Endothelial cell of umbilical vein (primary cell): ENCODE measurements around the gene SNX30. TPM values are rescaled to one million over a fixed set of nuclear protein-coding genes. Genes with fewer than 3 reads are reported as not detected.

Experiments
- BruUV-seq: library from RNA; stranded (reverse); fragments of 400-500 nt; replicated peaks from 2 replicates; lab custom pipeline; 2021; lab: Mats Ljungman, UMichigan
- CTCF ChIA-PET: fragments of 300-600, 350-600 bp; sonication (Branson Sonifier 250); formaldehyde crosslinking; loops from one replicate; lab custom pipeline; 2021; ENCODE audit warnings: antibody characterized with exemption, inconsistent platforms; lab: Charles Lee
- POLR2A ChIA-PET: fragments of 300-600, 350-600 bp; sonication (Branson Sonifier 250); formaldehyde crosslinking; loops from one replicate; lab custom pipeline; 2021; ENCODE audit warnings: antibody characterized with exemption, inconsistent platforms; lab: Charles Lee
- DNase-seq: peaks from one replicate; pipeline ENCODE4 v3.0.0-alpha.2; 2011; ENCODE audit warnings: low read depth, low spot score
- FAIRE-seq: peaks from 2 replicates; lab custom pipeline; 2011; peaks lifted over from hg19 to GRCh38; lab: Jason Lieb, UNC
- H2AFZ ChIP-seq: 2 replicates; pipeline ENCODE4 v1.6.0; 2012; ENCODE audit warnings: low read depth, low read length, control low read depth, inconsistent platforms
- H3K27ac ChIP-seq: 2 replicates; pipeline ENCODE4 v1.5.1; 2011; ENCODE audit warnings: low read depth, mild to moderate bottlenecking, control low read depth, low read length, moderate library complexity; ENCODE audit not compliant: insufficient read depth
- H3K27me3 ChIP-seq, 2 experiments: 2 replicates each; pipeline versions ENCODE4 v1.6.0 to v1.6.1; 2011; ENCODE audit warnings: low read length in 2 of 2, mixed read lengths in 1 of 2; ENCODE audit not compliant: control insufficient read depth in 2 of 2, insufficient read depth in 2 of 2
- H3K36me3 ChIP-seq, 2 experiments: 2 replicates in 1 of 2; 3 replicates in 1 of 2; pipeline ENCODE4 v1.5.1; 2011; ENCODE audit warnings: low read length in 2 of 2, mild to moderate bottlenecking in 1 of 2, moderate library complexity in 1 of 2; ENCODE audit not compliant: control insufficient read depth in 2 of 2, insufficient read depth in 2 of 2; ENCODE audit errors: extremely low read depth in 1 of 2
- H3K4me1 ChIP-seq: 3 replicates; pipeline ENCODE4 v1.5.1; 2011; ENCODE audit warnings: mild to moderate bottlenecking, low read length; ENCODE audit not compliant: control insufficient read depth, insufficient read depth; ENCODE audit errors: extremely low read depth
- H3K4me2 ChIP-seq: 2 replicates; pipeline ENCODE4 v1.6.1; 2011; ENCODE audit warnings: low read length, control low read depth, mixed read lengths; ENCODE audit not compliant: insufficient read depth
- H3K4me3 ChIP-seq, 3 experiments: fragments of 200-600 bp in 1 of 3; sonication (generic), shearing (Covaris generic) in 1 of 3; replicated peaks in 1 of 3; 2 replicates each; pipeline ENCODE4 v1.5.1; 2011 to 2016; ENCODE audit warnings: control low read depth in 3 of 3, low read length in 3 of 3, mild to moderate bottlenecking in 2 of 3, inconsistent platforms in 1 of 3, low read depth in 1 of 3, moderate library complexity in 1 of 3; ENCODE audit not compliant: insufficient read depth in 1 of 3
- H3K79me2 ChIP-seq: 2 replicates; pipeline ENCODE4 v1.6.0; 2012; ENCODE audit warnings: low read length, inconsistent platforms; ENCODE audit not compliant: control insufficient read depth, insufficient read depth
- H3K9ac ChIP-seq: replicated peaks from 2 replicates; pipeline ENCODE3; 2011; ENCODE audit warnings: low read length, control low read depth; ENCODE audit not compliant: insufficient read depth; ENCODE audit errors: extremely low read depth
- H3K9me1 ChIP-seq: replicated peaks from 3 replicates; pipeline ENCODE4 v1.6.0; 2011; ENCODE audit warnings: mild to moderate bottlenecking, low read length; ENCODE audit not compliant: control insufficient read depth, insufficient read depth; ENCODE audit errors: extremely low read depth
- H3K9me3 ChIP-seq: replicated peaks from 2 replicates; pipeline ENCODE4 v1.5.1; 2012; ENCODE audit warnings: low read length, inconsistent platforms; ENCODE audit not compliant: control insufficient read depth, insufficient read depth
- H4K20me1 ChIP-seq: replicated peaks from 2 replicates; pipeline ENCODE3; 2011; ENCODE audit warnings: mild to moderate bottlenecking, low read length; ENCODE audit not compliant: control insufficient read depth, insufficient read depth; ENCODE audit errors: extremely low read depth
- EZH2 ChIP-seq: IDR thresholded peaks from 2 replicates; pipeline ENCODE4 v1.6.1; 2012; ENCODE audit warnings: borderline replicate concordance, low read depth, mild to moderate bottlenecking, moderate library complexity, low read length, inconsistent platforms; ENCODE audit not compliant: severe bottlenecking
- FOS ChIP-seq: IDR thresholded peaks from 2 replicates; pipeline ENCODE4 v1.6.1; 2011; ENCODE audit warnings: mild to moderate bottlenecking, low read length, moderate library complexity, borderline replicate concordance; ENCODE audit not compliant: insufficient read depth
- GATA2 ChIP-seq: IDR thresholded peaks from 2 replicates; pipeline ENCODE4 v1.7.0; 2011; ENCODE audit warnings: low read depth, mild to moderate bottlenecking, moderate library complexity, mixed read lengths, low read length; ENCODE audit not compliant: insufficient read length, insufficient read depth
- JUN ChIP-seq: IDR thresholded peaks from 2 replicates; pipeline ENCODE4 v1.6.1; 2011; ENCODE audit warnings: borderline replicate concordance, low read depth; ENCODE audit not compliant: insufficient read length, insufficient read depth
- MYC ChIP-seq: IDR thresholded peaks from one replicate; pipeline ENCODE4 v1.6.1; 2011; ENCODE audit warnings: mild to moderate bottlenecking, low read depth, low read length
- POLR2A ChIP-seq: IDR thresholded peaks from 2 replicates; pipeline ENCODE4 v1.6.1; 2012; ENCODE audit warnings: low read depth, mild to moderate bottlenecking, control low read depth, low read length
- POLR2AphosphoS5 ChIP-seq: IDR thresholded peaks from 2 replicates; pipeline ENCODE4 v1.6.1; 2012; ENCODE audit warnings: low read depth, mild to moderate bottlenecking, control low read depth, low read length, moderate library complexity; ENCODE audit not compliant: insufficient read depth
- dilution Hi-C: fragments of 300-500 bp; cut with MboI; formaldehyde crosslinking; loops from one replicate; pipeline ENCODE4 v1.15.0; 2019; ENCODE audit warnings: low sequenced_read_pairs; ENCODE audit not compliant: extremely low pct_ligation_motif_present
- intact Hi-C: fragments of 100-400 bp; cut with micrococcal nuclease; formaldehyde crosslinking; loops from one replicate; pipeline ENCODE4 v1.10.0; 2022
- polyA plus RNA-seq, 4 experiments: library from polyadenylated mRNA; depleted of rRNA in 3 of 4; stranded (reverse) in 3 of 4; unstranded in 1 of 4; fragments of >200 nt; gene quantifications; 2 replicates each; pipeline versions ENCODE4 v1.2.1 to v1.2.3, GENCODE V29; 2011 to 2012; ENCODE audit warnings: missing spikeins in 1 of 4
- total RNA-seq: library from RNA; stranded (reverse); gene quantifications from 2 replicates; pipeline ENCODE4 v1.2.3, GENCODE V29; 2021
- TF ChIP-seq, protein P1 (sequence below), 2 donors: IDR thresholded peaks; 1 replicate in 1 of 2; 2 replicates in 1 of 2; pipeline ENCODE4 v1.5.1; 2011; ENCODE audit warnings: low read length in 2 of 2, mild to moderate bottlenecking in 2 of 2, moderate library complexity in 2 of 2, control low read depth in 1 of 2, inconsistent platforms in 1 of 2, low read depth in 1 of 2; ENCODE audit not compliant: insufficient read depth in 1 of 2; ENCODE audit errors: extremely low read depth in 1 of 2
- TF ChIP-seq, protein P2 (sequence below): IDR thresholded peaks from 2 replicates; pipeline ENCODE4 v1.6.1; 2011; ENCODE audit not compliant: insufficient read depth, insufficient read length

Gene SNX30
- total and polyA plus RNA-seq, 2 donors (not counting 3 experiments of a cell fraction or from before 2014, with no cell fraction given) = 2.8 to 6.3 TPM

DNA sequence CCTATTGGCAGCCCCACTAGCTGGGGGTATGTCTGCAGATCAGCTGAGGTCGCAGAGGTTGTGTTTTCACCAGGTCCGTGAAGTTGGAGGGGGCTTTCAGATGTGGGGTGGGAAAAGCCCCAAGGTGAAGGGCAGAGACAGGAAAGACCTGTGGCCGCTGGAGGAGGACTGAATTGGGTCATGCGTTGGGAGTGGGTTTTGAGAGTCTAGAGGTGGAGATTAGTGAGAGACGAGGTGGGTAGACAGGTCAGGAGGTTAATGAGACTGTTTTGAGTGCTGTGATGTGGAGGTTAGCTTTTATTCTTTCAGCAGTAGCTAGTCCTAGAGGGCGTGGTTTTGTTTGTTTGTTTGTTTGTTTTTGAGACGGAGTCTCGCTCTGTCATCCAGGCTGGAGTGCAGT, 10.3 kb downstream of the SNX30 start:
- Histone ChIP-seq H3K9me3 (no peaks in the 10 kb centered on the region), H3K9me1 (no peaks in the 10 kb centered on the region), H3K27ac (no peak overlapping the region), H3K4me2 (no peak overlapping the region), H3K4me1 (no peaks in the 10 kb centered on the region), H3K9ac (no peak overlapping the region), H3K4me3 (no peak overlapping the region), H3K36me3 (no peaks in the 10 kb centered on the region), H3K27me3 (no peaks in the 10 kb centered on the region), H3K79me2 (no peaks in the 10 kb centered on the region), H2AFZ (no peak overlapping the region), H4K20me1 (no peaks in the 10 kb centered on the region)
- dilution Hi-C loops (no loop called here), intact Hi-C loops (no loop called here)
- ChIA-PET CTCF (interaction anchor here (1.2 to 1.7 kb wide), 2 partner anchors 10 to 32 kb away, joined by 4 read pairs; partner anchors contain the start of gene SNX30), POLR2A (no interaction called here)
- no peak for TF ChIP-seq JUN
- no peak for TF ChIP-seq EZH2
- TF ChIP-seq, protein P1, sequence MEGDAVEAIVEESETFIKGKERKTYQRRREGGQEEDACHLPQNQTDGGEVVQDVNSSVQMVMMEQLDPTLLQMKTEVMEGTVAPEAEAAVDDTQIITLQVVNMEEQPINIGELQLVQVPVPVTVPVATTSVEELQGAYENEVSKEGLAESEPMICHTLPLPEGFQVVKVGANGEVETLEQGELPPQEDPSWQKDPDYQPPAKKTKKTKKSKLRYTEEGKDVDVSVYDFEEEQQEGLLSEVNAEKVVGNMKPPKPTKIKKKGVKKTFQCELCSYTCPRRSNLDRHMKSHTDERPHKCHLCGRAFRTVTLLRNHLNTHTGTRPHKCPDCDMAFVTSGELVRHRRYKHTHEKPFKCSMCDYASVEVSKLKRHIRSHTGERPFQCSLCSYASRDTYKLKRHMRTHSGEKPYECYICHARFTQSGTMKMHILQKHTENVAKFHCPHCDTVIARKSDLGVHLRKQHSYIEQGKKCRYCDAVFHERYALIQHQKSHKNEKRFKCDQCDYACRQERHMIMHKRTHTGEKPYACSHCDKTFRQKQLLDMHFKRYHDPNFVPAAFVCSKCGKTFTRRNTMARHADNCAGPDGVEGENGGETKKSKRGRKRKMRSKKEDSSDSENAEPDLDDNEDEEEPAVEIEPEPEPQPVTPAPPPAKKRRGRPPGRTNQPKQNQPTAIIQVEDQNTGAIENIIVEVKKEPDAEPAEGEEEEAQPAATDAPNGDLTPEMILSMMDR (IDR thresholded peaks at IDR 0.05; ENCODE audit: extremely low read depth in 1 of 2, insufficient read depth in 1 of 2, low read depth in 1 of 2, low read length in 2 of 2) = no peak
- TF ChIP-seq POLR2AphosphoS5 = no peak
- no TSS peak for BruUV-seq
- DNase-seq (no peak), FAIRE-seq (no peak)

DNA sequence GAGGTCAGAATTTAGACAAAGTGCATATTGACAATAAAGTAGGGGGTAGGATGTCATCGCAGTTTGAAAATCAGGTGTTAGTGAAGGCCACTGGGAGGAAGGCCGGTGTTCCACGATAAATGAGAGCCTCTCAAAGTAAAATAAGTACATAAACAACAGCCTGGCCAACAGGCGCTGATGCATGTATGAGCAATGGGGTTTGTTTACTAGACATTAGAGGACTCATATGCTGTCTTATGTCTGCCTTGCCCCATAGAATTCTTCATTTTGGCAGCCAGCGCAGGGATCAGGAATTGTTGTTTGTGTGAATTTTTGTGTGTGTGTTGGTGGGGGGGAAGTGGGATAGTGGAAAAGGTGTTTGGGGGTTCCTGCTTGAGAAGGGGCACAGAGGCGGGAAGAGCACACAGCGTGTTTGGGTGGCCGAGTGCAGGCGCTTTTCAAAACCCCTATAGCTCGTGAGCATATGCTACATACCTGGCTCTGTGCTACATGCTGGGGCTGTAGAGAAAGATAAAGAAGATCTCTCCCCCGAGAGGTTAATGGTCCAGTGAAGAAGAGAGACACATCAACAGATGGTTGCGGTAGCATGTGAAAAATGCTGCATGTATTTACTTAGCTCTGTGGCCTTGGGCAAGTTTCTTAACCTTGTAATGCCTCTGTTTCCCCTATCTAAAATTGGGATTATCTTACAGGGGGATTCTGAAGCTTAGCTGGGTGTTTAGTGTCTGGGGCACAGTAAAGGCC, 11.5 kb downstream of the SNX30 start:
- H3K27me3 ChIP-seq = no peaks in the 10 kb centered on the region
- no peak overlapping the region for H3K4me2 ChIP-seq
- DNase-seq = no peak
- no peaks in the 10 kb centered on the region for H3K79me2 ChIP-seq
- H3K4me1 ChIP-seq = no peaks in the 10 kb centered on the region
- H4K20me1 ChIP-seq = no peaks in the 10 kb centered on the region
- no peak for FAIRE-seq
- no peaks in the 10 kb centered on the region for H3K36me3 ChIP-seq
- no peaks in the 10 kb centered on the region for H3K9me1 ChIP-seq
- ChIA-PET CTCF (no interaction called here), POLR2A (no interaction called here)
- TF ChIP-seq, protein P2, sequence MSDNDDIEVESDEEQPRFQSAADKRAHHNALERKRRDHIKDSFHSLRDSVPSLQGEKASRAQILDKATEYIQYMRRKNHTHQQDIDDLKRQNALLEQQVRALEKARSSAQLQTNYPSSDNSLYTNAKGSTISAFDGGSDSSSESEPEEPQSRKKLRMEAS = no peak
- TF ChIP-seq EZH2 = no peak
- TF ChIP-seq POLR2AphosphoS5 = no peak
- no peak for TF ChIP-seq FOS
- TF ChIP-seq JUN = no peak
- no peak for TF ChIP-seq GATA2
- no peak for TF ChIP-seq MYC
- no peak for TF ChIP-seq POLR2A
- TF ChIP-seq, protein P1 (IDR thresholded peaks at IDR 0.05; ENCODE audit: extremely low read depth in 1 of 2, insufficient read depth in 1 of 2, low read depth in 1 of 2, low read length in 2 of 2) = no peak
- dilution Hi-C loops (no loop called here), intact Hi-C loops (no loop called here)
- no peaks in the 10 kb centered on the region for H3K9me3 ChIP-seq
- no peak overlapping the region for H3K27ac ChIP-seq
- H2AFZ ChIP-seq = no peak overlapping the region
- H3K4me3 ChIP-seq = no peak overlapping the region
- H3K9ac ChIP-seq = no peak overlapping the region
- no TSS peak for BruUV-seq
